Umbilical cord (tissue), 2 donors: ENCODE measurements around the gene CD68. TPM values are rescaled to one million over a fixed set of nuclear protein-coding genes. Genes with fewer than 3 reads are reported as not detected.
A peak's percentile ranks its signal among the peaks of the same experiment; 100 is the strongest.
"Not testable (repeated sequence)": the region's sequence is repeated elsewhere in the genome, so short reads cannot be mapped to it uniquely, and the experiment has no call there.

ENCODE experiments used
- DNase-seq: peaks from one replicate; pipeline ENCODE4 v3.0.0-alpha.2; 2015; ENCODE audit warnings: low spot score
- total RNA-seq: library from RNA; depleted of rRNA; stranded (reverse); fragments of >200 nt; gene quantifications from one replicate; pipeline ENCODE4 v1.2.3, GENCODE V29; 2014; ENCODE audit warnings: low replicate concordance; ENCODE audit not compliant: insufficient read depth

The CD68 gene
- total RNA-seq, 1 donor from 2014 or later = 8.4 TPM

- no peak for DNase-seq
Observed at GRCh38 chr17:7580604-7581575, 1.5 kb downstream of the CD68 start.

- DNase-seq = no peak
Observed at GRCh38 chr17:7582396-7583252, 3.2 kb downstream of the CD68 start.

- DNase-seq = peak; percentile 99
Observed at GRCh38 chr17:7583253-7584109, 4.0 kb downstream of the CD68 start, which contains the start of gene MPDU1. MPDU1 (plus strand) TSS chr17:7583852; CDS start chr17:7583863, 11 bp downstream.

GRCh38 chr17:7586673-7587419, 7.4 kb downstream of the CD68 start:
- no peak for DNase-seq

GRCh38 chr17:7587420-7588151, 8.1 kb downstream of the CD68 start:
- DNase-seq = no peak

GRCh38 chr17:7588553-7589203, 9.2 kb downstream of the CD68 start:
- no peak for DNase-seq

GRCh38 chr17:7589204-7589868, 9.9 kb downstream of the CD68 start:
- peak; percentile 87 for DNase-seq

GRCh38 chr17:7589891-7590691, 10.7 kb downstream of the CD68 start, which contains the start of gene SOX15:
SOX15 (minus strand) TSS chr17:7590094; CDS start chr17:7589676, 418 bp downstream.
- DNase-seq = no peak

GRCh38 chr17:7590743-7591142, 11.3 kb downstream of the CD68 start:
- DNase-seq = peak; percentile 35

GRCh38 chr17:7591596-7591995, 12.2 kb downstream of the CD68 start:
- no peak for DNase-seq

GRCh38 chr17:7592422-7593021, 13.1 kb downstream of the CD68 start:
- no peak for DNase-seq

- no peak for DNase-seq
Observed at GRCh38 chr17:7593296-7593695, 13.9 kb downstream of the CD68 start.

- not testable (repeated sequence) for DNase-seq
Observed at GRCh38 chr17:7597561-7597960, 18.1 kb downstream of the CD68 start.

GRCh38 chr17:7606280-7606679, 26.8 kb downstream of the CD68 start:
- no peak for DNase-seq

- no peak for DNase-seq
Observed at GRCh38 chr17:7610641-7611040, 31.2 kb downstream of the CD68 start.

GRCh38 chr17:7611635-7612293, 32.3 kb downstream of the CD68 start:
- DNase-seq = no peak

- DNase-seq = no peak
Observed at GRCh38 chr17:7612294-7612640, 32.8 kb downstream of the CD68 start.
